Stomach (tissue), 4 donors: Measurements from ENCODE around the gene IFRD2.

Source experiments
- CTCF ChIP-seq, 7 experiments: fragments of 450-650 bp in 4 of 7; fragments of 200-600 bp in 3 of 7; sonication (generic) in 3 of 7; IDR thresholded peaks; one replicate each; pipeline ENCODE4 v1.5.1; 2016 to 2019; ENCODE audit warnings: antibody characterized with exemption in 7 of 7, control low read depth in 2 of 7, mild to moderate bottlenecking in 1 of 7
- POLR2A ChIP-seq, 4 donors: fragments of 450-650 bp; IDR thresholded peaks; one replicate each; pipeline ENCODE4 v1.6.1; 2016; ENCODE audit warnings: antibody characterized with exemption in 4 of 4, control low read depth in 2 of 4, mild to moderate bottlenecking in 1 of 4, moderate library complexity in 1 of 4

GRCh38 chr3:50241163-50241562 is 51.1 kb downstream of the IFRD2 start:
- TF ChIP-seq CTCF (IDR thresholded peaks at IDR 0.05): no peak
- TF ChIP-seq POLR2A (IDR thresholded peaks at IDR 0.05): no peak
